Activated naive CD4-positive, alpha-beta T cell treated with anti-CD3 and anti-CD28 coated beads, Interleukin-2, amount 50 U/mL, for 24 hours (primary cell): ENCODE data around the gene ARRDC1.
"Not testable (repeated sequence)": the region's sequence is repeated elsewhere in the genome, so short reads cannot be mapped to it uniquely, and the experiment has no call there.

Experiments
- H3K27ac Mint-ChIP-seq: one replicate; pipeline ENCODE4 v1.8.0; 2021; ENCODE audit warnings: mild to moderate bottlenecking, mixed read lengths
- H3K27me3 Mint-ChIP-seq: one replicate; pipeline ENCODE4 v1.8.0; 2021; ENCODE audit warnings: mixed read lengths
- H3K36me3 Mint-ChIP-seq: one replicate; pipeline ENCODE4 v1.8.0; 2021; ENCODE audit warnings: mixed read lengths
- H3K4me1 Mint-ChIP-seq: one replicate; pipeline ENCODE4 v1.8.0; 2021; ENCODE audit warnings: mixed read lengths
- H3K4me3 Mint-ChIP-seq: one replicate; pipeline ENCODE4 v1.8.0; 2021; ENCODE audit warnings: mild to moderate bottlenecking, mixed read lengths
- H3K9me3 Mint-ChIP-seq: one replicate; pipeline ENCODE4 v1.8.0; 2021; ENCODE audit warnings: mixed read lengths

The ARRDC1 gene

GRCh38 chr9:137618105-137619067 is 12.9 kb downstream of the ARRDC1 start, which contains the start of gene EHMT1:
EHMT1 (plus strand) TSS chr9:137619005; CDS start chr9:137619029, 24 bp downstream.
- H3K4me1 Mint-ChIP-seq = peaks cover 44% of the 10 kb centered on the region
- no peaks in the 10 kb centered on the region for H3K9me3 Mint-ChIP-seq
- peak within 1 kb of the TSS; percentile 95 for H3K27ac Mint-ChIP-seq
- peaks cover 3% of the 10 kb centered on the region for H3K36me3 Mint-ChIP-seq
- no peaks in the 10 kb centered on the region for H3K27me3 Mint-ChIP-seq
- peak within 1 kb of the TSS; percentile 91 for H3K4me3 Mint-ChIP-seq

- Mint-ChIP-seq H3K9me3 (no peaks in the 10 kb centered on the region), H3K27me3 (no peaks in the 10 kb centered on the region), H3K27ac (peak overlapping the region; percentile 92), H3K36me3 (peaks cover 3% of the 10 kb centered on the region), H3K4me3 (peak overlapping the region; percentile 90), H3K4me1 (peaks cover 48% of the 10 kb centered on the region)
These were observed 14.0 kb downstream of the ARRDC1 start for GRCh38 chr9:137619240-137620047.

DNA sequence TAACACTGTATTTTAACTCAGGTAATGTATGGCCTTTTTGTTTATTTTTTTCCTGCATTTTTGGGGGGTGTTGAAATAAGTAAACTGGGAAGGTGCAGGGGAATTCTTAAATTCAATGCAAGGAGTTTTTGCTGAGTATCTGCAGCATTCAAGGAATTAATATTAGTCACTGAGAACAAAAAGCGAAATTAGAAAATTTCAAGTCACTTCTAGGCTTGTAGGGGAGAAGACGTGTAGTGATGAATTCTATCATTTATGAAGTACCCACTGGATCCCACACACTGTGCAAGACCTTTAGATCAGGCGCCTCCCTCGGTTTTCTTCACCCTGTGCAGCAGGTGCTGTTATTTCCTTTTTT is 14.5 kb downstream of the ARRDC1 start:
- Mint-ChIP-seq H3K9me3 (no peaks in the 10 kb centered on the region), H3K36me3 (peaks cover 3% of the 10 kb centered on the region), H3K27me3 (no peaks in the 10 kb centered on the region), H3K27ac (peak overlapping the region; percentile 92), H3K4me3 (peak overlapping the region; percentile 90), H3K4me1 (peaks cover 49% of the 10 kb centered on the region)

- Mint-ChIP-seq H3K36me3 (peaks cover 3% of the 10 kb centered on the region), H3K27me3 (no peaks in the 10 kb centered on the region), H3K27ac (no peak overlapping the region), H3K4me1 (peaks cover 55% of the 10 kb centered on the region), H3K4me3 (peak overlapping the region; percentile 90), H3K9me3 (no peaks in the 10 kb centered on the region)
These were observed 15.1 kb downstream of the ARRDC1 start for GRCh38 chr9:137620581-137620980.

DNA sequence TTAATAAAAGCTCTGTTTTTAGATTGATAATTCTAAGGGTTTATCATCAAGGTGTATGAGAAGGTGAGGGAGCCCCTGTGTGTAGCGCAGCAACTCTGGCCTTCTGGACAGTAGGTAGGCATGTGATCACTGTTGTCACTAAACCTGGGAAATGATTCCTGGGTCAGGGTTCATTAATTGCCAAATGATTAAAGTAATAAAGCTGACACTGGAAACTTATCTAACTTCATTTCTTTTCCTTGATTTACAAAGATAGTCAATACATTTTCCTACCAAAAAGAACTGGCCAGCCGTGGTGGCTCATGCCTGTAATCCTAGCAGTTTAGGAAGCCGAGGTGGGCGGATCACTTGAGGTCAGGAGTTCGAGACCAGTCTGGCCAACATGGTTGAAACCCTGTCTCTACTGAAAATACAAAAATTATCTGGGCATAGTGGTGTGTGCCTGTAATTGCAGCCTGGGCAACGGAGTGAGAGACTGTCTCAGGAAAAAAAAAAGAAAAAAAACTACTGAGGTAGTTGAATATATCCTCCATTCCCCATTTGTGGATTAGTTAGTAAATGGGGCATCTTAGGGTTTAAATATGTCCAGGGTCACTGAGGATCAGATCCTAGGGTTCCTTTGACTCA is 15.8 kb downstream of the ARRDC1 start:
- no peak overlapping the region for H3K27ac Mint-ChIP-seq

DNA sequence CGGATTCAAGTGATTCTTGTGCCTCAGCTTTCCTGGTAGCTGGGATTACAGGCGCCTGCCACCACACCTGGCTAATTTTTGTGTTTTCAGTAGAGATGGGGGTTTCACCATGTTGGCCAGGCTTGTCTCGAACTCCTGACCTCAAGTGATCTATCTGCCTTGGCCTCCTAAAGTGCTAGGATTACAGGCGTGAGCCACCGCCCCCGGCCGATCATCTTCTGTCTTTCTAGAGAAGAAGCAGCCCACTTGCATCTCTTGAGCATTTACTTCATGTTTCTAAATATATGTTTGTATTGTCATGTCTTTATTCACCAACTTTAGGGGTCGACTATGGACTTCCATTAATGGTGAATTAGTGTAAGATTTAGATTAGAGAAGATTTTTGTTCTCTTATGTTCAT is 16.7 kb downstream of the ARRDC1 start:
- H3K27ac Mint-ChIP-seq = peak overlapping the region; percentile 23
- H3K4me1 Mint-ChIP-seq = peaks cover 60% of the 10 kb centered on the region
- not testable (repeated sequence) for H3K36me3 Mint-ChIP-seq, H3K9me3 Mint-ChIP-seq, H3K27me3 Mint-ChIP-seq
- peak overlapping the region; percentile 47 for H3K4me3 Mint-ChIP-seq

More for the DNA sequence above, 15.8 kb downstream of the ARRDC1 start:
- H3K4me3 Mint-ChIP-seq = peak overlapping the region; percentile 90
- H3K4me1 Mint-ChIP-seq = peaks cover 57% of the 10 kb centered on the region
- no peaks in the 10 kb centered on the region for H3K27me3 Mint-ChIP-seq
- no peaks in the 10 kb centered on the region for H3K9me3 Mint-ChIP-seq
- H3K36me3 Mint-ChIP-seq = peaks cover 3% of the 10 kb centered on the region

DNA sequence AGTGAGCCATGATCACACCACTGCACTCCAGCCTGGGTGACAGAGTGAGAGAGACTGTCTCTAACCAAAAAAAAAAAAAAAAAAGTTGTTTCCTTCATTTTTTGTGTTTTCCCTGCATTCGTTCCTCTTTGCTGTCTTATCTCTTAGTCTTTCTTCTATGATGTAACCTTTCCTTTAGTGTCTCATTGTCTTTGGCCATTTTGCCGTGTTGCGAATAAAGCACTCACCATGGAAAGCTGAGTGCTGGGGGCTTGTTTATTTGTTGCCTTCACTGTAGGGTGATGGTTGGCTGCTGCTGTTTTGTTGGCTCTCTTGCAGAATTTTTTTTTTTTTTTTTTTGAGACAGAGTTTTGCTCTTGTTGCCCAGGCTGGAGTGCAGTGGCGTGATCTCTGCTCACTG is 21.0 kb downstream of the ARRDC1 start:
- Mint-ChIP-seq H3K9me3 (no peaks in the 10 kb centered on the region), H3K36me3 (peaks cover 3% of the 10 kb centered on the region), H3K27ac (peak overlapping the region; percentile 96), H3K27me3 (no peaks in the 10 kb centered on the region), H3K4me1 (peaks cover 68% of the 10 kb centered on the region), H3K4me3 (peak overlapping the region; percentile 9)

GRCh38 chr9:137627406-137627805 is 21.9 kb downstream of the ARRDC1 start:
- H3K9me3 Mint-ChIP-seq, H3K36me3 Mint-ChIP-seq, H3K4me3 Mint-ChIP-seq, H3K27ac Mint-ChIP-seq, H3K27me3 Mint-ChIP-seq: not testable (repeated sequence)
- H3K4me1 Mint-ChIP-seq = peaks cover 71% of the 10 kb centered on the region

DNA sequence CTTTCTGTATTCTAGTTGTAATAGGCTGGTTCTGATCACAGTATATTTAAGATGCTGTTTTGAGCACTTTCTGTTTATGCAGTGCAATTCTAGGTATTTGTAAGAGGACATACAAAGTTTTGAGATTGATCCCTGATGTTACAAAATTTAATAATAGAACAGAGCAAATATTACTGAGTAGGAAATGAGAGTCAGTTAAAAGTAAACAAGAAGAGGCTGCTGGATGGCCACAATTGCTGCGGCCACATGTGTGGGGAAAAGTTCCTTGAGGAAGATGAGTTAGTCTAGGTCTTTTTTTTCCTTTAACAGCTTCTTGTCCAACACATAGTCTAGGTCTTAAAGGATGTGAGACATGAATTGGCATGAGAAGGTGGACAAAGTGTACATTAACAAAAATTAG is 24.6 kb downstream of the ARRDC1 start:
- Mint-ChIP-seq H3K36me3 (peaks cover 3% of the 10 kb centered on the region), H3K9me3 (no peaks in the 10 kb centered on the region), H3K4me3 (peak overlapping the region; percentile 65), H3K27me3 (no peaks in the 10 kb centered on the region), H3K4me1 (peaks cover 79% of the 10 kb centered on the region), H3K27ac (peak overlapping the region; percentile 57)

- Mint-ChIP-seq H3K4me3 (peak overlapping the region; percentile 19), H3K27ac (peak overlapping the region; percentile 48), H3K36me3 (peaks cover 3% of the 10 kb centered on the region), H3K27me3 (no peaks in the 10 kb centered on the region), H3K9me3 (no peaks in the 10 kb centered on the region), H3K4me1 (peaks cover 74% of the 10 kb centered on the region)
These were observed 25.2 kb downstream of the ARRDC1 start for GRCh38 chr9:137630679-137631078.

GRCh38 chr9:137631345-137632229 is 26.1 kb downstream of the ARRDC1 start:
- Mint-ChIP-seq H3K9me3 (no peaks in the 10 kb centered on the region), H3K27ac (no peak overlapping the region), H3K4me3 (no peak overlapping the region), H3K36me3 (peaks cover 2% of the 10 kb centered on the region), H3K27me3 (no peaks in the 10 kb centered on the region), H3K4me1 (peaks cover 75% of the 10 kb centered on the region)

DNA sequence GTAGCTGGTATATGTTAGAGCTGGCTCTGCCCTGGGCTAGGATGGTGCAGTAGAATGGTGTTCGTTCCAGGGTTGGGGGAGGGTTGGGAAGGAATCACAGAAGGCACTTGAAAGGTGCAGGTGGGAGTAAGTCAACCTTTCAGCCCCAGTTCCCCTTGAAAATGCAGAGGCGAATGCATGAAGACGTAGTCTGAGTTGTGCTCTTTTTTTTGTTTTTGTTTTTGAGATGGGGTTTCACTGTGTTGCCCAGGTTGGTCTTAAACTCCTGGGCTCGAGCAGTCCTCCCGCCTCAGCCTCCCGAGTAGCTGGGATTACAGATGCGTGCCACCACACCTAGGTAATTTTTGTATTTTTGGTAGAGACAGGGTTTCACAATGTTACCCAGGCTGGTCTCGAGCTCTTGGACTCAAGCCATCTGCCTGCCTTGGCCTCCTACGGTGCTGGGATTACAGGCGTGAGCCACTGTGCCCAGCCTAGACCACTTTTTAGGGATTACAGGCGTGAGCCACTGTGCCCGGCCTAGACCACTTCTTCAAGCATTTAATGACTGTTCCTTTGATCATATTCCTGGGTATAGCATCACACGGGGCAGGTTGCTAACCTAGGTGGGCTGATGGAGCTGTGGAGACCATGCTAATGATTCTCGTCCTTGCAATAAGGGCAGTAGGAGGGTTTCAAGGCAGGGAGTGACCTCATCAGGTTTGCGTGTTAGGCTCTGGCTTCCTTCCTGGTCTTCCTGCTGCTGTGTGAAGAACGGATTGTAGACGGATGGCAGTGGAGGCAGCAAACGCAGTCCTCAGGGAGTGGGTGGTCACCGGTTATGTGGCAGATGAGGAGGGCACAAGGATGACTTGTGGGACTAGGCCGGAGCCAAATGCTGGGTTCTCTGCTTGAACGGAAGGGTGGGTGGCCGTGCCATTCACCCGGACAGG is 27.0 kb downstream of the ARRDC1 start:
- no peaks in the 10 kb centered on the region for H3K27me3 Mint-ChIP-seq
- peaks cover 79% of the 10 kb centered on the region for H3K4me1 Mint-ChIP-seq
- H3K9me3 Mint-ChIP-seq = no peaks in the 10 kb centered on the region
- H3K36me3 Mint-ChIP-seq = peaks cover 2% of the 10 kb centered on the region
- peak overlapping the region; percentile 68 for H3K27ac Mint-ChIP-seq
- no peak overlapping the region for H3K4me3 Mint-ChIP-seq

GRCh38 chr9:137634016-137634415 is 28.5 kb downstream of the ARRDC1 start:
- Mint-ChIP-seq H3K27me3 (no peaks in the 10 kb centered on the region), H3K4me1 (peaks cover 77% of the 10 kb centered on the region), H3K27ac (no peak overlapping the region), H3K36me3 (no peaks in the 10 kb centered on the region), H3K4me3 (no peak overlapping the region), H3K9me3 (no peaks in the 10 kb centered on the region)

GRCh38 chr9:137638680-137639079 is 33.2 kb downstream of the ARRDC1 start:
- peak overlapping the region; percentile 97 for H3K27ac Mint-ChIP-seq
- no peaks in the 10 kb centered on the region for H3K27me3 Mint-ChIP-seq
- peak overlapping the region; percentile 89 for H3K4me3 Mint-ChIP-seq
- peaks cover 65% of the 10 kb centered on the region for H3K4me1 Mint-ChIP-seq
- no peaks in the 10 kb centered on the region for H3K9me3 Mint-ChIP-seq
- H3K36me3 Mint-ChIP-seq = peaks cover 11% of the 10 kb centered on the region
